Fibroblast of the conjunctiva (primary cell): Measurements from ENCODE around the gene XKR3.
"Not testable (repeated sequence)": the region's sequence is repeated elsewhere in the genome, so short reads cannot be mapped to it uniquely, and the experiment has no call there.

Experiments
- DNase-seq: peaks from one replicate; pipeline ENCODE4 v3.0.0-alpha.2; 2010; ENCODE audit warnings: low read depth

Gene XKR3

DNA sequence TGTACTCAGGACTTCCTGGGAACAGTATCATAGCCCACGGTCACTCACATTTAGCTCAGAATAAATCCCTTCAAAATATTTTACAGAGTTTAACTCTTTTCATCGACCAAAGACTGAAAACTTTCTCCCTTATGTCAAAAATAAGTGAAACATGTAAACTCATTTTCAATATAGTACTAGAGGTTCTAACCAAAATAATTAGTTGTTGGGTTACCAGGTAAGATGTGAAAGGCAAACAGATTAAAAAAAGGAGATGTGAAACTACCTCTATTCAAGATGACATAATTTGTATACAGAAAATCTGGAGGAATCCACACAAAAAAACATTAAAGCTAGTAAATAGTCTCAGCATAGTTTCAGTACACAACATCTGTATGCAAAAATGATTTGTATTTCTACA, 20.3 kb downstream of the XKR3 start:
- no peak for DNase-seq

DNA sequence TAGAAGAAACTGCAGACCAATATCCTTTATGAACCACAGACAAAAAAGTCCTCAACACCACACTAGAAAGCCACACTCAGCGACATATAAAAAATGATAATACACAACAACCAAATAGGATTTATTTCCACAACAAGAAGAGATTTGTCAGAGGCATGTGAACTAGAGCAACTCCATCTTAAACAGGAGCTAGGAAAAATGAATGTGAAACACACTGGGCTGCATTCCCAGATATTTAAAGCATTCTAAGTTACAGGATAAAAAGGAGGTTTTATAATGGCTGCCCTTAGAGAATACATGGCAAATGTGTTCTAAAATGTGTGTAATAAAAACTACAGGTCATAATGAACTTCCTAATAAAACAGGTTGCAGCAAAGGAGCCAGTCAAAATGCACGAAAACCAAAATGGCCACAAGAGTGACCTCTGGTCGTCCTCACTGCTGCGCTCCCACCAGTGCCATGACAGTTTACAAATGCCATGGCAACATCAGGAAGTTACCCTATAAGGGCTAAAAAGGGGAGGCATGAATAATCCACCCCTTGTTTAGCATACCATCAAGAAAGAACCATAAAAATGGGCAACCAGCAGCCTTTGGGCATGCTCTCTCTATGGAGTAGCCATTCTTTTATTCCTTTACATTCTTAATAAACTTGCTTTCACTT, 21.8 kb downstream of the XKR3 start:
- no peak for DNase-seq

- no peak for DNase-seq
These were observed 23.6 kb downstream of the XKR3 start for GRCh38 chr22:16801571-16801970.

- no peak for DNase-seq
These were observed 24.1 kb downstream of the XKR3 start for GRCh38 chr22:16801088-16801487.

DNA sequence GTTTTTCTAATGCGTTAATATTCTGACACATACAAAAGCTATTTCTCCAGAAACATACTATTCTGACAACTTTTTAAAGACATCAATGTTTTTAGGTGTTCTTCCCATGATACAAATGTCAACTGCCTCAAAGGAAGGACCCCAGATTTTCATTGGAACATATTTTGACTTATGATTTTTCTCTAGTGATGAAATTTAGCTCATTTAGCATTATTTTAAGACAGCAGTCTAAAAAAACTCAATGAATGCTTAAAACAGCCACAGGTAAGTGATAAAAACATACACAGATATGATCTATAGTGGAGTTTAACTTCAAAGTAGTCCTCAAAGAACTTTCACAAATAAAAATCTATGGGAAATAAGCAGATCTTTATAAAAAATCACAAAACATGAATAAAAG, 24.9 kb downstream of the XKR3 start:
- no peak for DNase-seq

GRCh38 chr22:16795504-16795903, 29.7 kb downstream of the XKR3 start:
- DNase-seq = not testable (repeated sequence)

DNA sequence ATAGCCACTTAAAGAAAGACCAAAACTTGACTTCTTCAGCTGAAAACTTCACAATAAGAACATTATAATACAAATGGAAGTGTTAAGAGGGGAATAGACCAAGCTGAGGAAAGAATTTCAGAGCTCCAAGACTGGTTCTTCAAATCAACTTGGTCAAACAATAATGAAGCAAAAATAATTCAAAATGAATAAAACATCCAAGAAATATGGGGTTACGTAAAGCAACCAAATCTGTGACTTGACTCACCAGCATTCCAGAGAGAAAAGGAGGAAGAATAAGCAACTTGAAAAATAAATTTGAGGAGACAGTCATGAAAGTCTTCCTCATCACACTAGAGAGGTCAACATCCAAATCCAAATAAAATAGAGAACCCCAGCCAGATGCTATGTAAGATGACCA, 31.4 kb downstream of the XKR3 start:
- no peak for DNase-seq

DNA sequence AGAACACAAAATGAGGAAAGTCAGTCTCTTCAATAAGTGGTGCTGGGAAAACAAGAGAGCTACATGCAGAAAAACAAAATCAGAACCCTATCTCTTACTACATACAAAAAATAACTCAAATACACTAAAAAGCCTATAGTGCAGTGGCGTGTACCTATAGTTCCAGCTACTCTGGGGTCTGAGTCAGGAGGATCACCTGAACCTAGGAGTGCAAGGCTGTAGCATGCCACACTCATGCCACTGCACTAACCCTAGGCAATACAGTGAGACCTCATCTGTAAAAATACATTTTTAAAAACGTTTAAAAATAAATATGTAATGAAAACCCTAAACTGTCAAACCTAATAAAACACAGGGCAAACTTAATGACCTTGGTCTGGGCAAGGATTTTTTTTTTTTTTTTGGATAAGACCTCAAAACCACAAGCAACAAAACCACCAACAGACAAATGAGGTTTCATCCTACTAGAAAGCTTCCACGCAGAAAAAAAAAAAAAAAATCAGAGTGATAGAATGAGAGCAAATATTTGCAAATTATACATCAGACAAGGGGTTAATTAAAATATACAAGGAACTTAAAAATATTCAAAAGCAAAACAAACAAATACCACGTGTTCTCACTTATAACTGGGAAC, 35.2 kb downstream of the XKR3 start:
- no peak for DNase-seq

- no peak for DNase-seq
These were observed 41.3 kb downstream of the XKR3 start for GRCh38 chr22:16783930-16784354.

- DNase-seq = no peak
These were observed 41.8 kb downstream of the XKR3 start for GRCh38 chr22:16783453-16783852.

- DNase-seq = no peak
These were observed 43.4 kb downstream of the XKR3 start for GRCh38 chr22:16781764-16782329.

DNA sequence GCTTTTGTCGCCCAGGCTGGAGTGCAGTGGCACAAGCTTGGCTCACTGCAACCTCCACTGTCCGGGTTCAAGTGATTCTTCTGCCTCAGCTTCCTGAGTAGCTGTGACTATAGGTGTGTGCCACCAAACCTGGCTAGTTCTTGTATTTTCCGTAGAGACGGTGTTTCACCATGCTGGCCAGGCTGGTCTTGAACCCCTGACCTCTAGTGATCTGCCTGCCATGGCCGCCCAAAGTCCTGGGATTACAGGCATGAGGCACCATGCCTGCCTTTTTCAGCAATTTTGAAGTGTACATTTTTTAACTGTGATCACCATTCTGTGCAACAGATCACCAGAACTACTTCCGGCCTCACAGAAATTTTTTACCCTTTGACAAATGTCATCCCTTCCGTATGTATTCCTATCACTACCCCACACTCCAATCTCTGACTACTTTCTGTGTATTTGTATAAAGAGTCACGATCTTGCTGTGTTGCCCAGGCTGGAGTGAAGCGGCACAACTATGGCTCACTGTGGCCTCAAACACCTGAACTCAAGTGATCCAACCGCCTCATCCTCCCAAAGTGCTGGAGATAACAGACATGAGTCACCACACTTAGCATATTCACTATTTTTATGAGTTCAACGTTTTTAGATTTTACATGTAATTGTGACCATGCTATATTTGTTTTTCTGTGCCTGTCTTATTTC, 44.0 kb downstream of the XKR3 start:
- no peak for DNase-seq

DNA sequence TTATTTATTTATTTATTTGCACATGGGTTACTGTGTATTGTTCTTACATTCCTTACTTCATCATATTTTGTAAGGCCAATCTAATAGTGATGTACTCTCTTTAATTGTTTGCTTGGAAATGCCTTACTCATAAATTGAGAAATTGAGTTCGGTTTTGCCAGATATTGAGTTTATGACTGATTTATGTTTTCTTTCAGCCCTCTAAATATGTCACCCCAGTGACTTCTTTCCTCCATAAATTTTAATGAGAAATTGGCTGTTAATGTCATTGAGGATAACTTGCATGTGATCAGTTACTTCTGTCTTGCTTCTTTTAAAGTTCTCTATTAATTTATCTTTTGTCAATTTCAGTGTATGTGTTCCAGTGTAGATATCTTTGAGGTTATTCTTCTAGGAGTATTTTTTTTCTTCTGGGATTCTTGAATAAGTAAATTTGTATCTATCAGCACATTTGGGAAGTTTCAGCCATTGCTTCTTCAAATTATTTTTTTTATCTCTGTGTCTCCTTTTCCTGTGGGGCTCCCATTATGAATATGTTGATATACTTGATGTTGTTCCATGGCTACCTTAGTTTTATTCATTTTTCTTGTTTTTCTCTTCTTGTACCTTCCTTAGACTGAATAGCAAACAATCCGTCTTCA, 47.8 kb downstream of the XKR3 start:
- DNase-seq = no peak

DNA sequence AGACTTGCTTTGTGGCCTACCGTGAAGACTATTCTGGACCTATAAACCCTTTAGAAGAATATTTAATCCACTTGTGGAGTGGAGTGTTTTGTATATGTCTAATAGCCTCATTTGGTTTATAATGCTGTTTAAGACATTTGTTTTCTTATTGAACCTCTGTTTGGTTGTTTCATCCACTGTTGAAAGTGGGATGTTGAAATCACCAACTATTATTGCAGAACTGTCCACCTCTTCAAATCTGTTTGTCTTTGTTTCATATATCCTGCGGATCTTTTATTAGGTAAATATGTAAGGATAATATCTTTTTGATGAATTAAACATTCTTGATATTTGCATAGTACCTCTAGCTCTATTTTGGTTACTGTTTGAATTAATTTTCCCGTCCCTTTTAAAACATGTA, 49.1 kb downstream of the XKR3 start:
- DNase-seq = no peak

DNA sequence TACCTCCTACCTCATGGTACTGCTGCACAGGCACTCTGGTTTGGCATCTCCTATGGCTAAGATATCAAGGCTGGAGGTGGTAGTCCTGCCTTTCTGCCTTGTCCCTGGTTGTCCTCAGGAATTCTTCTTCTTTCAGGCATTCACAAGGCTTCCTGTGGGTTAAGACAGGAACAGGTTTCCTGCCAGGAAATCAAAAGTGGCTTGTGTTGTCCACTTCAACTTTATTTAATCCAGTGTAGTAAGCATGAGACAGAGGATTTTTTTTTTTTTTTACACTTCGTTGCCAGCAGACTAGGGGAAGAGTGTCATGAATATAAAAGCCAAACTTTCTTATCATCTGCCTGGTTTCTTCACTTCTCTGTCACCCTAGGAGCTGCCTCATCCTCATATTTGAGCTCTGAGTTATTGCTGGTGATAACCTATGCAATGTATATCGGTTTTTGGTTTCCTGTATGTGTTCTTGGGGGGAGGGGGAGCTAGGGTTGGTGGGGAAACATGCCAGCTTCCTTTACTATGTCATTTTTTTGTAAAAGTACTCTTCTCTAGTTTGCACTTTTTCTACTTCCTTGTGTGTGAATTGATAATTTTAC, 50.2 kb downstream of the XKR3 start:
- no peak for DNase-seq

- DNase-seq = not testable (repeated sequence)
These were observed 53.6 kb downstream of the XKR3 start for GRCh38 chr22:16771569-16771968.

DNA sequence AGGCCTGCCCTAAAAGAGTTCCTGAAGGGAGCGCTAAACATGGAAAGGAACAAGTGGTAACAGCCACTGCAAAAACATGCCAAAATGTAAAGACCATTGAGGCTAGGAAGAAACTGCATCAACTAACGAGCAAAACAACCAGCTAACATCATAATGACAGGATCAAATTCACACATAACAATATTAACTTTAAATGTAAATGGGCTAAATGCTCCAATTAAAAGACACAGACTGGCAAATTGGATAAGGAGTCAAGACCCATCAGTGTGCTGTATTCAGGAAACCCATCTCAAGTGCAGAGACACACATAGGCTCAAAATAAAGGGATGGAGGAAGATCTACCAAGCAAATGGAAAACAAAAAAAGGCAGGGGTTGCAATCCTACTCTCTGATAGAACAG, 57.3 kb downstream of the XKR3 start:
- not testable (repeated sequence) for DNase-seq

DNA sequence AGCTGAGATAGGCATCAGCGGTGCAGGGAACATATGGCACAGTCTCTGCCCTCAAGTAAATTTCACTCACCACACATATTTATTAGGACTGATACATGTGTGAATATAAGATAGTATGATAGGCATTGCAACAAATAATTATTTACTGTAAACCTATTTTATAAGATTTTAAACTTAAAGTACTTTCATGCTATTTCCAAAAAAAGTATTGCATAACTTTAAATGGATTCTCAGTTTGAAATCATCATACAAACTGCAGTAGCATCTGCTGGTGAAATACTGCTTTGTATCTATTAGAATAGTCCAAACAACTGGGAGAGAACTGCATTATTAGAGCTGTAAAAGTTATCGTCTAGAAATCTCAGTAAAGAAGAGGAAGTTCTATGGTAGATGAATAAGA, 63.0 kb downstream of the XKR3 start:
- DNase-seq = not testable (repeated sequence)

- not testable (repeated sequence) for DNase-seq
These were observed 64.8 kb downstream of the XKR3 start for GRCh38 chr22:16760416-16760815.

GRCh38 chr22:16749282-16749681, 75.9 kb downstream of the XKR3 start:
- DNase-seq = not testable (repeated sequence)

GRCh38 chr22:16748160-16748929, 76.9 kb downstream of the XKR3 start:
- DNase-seq = not testable (repeated sequence)
